PC-3 (cell line): Measurements from ENCODE around the gene KLHL30.

Experiments used
- CTCF ChIP-seq: fragments of 300-600 bp; sonication (generic); conservative IDR thresholded peaks from 2 replicates; pipeline ENCODE4 v1.5.1; 2017; ENCODE audit warnings: antibody characterized with exemption, low read depth, mild to moderate bottlenecking, low read length
- EZH2phosphoT487 ChIP-seq: fragments of 300-600 bp; sonication (generic); IDR thresholded peaks from 2 replicates; pipeline ENCODE4 v1.6.1; 2018; ENCODE audit warnings: mild to moderate bottlenecking, antibody characterized with exemption, low read length, borderline replicate concordance

DNA sequence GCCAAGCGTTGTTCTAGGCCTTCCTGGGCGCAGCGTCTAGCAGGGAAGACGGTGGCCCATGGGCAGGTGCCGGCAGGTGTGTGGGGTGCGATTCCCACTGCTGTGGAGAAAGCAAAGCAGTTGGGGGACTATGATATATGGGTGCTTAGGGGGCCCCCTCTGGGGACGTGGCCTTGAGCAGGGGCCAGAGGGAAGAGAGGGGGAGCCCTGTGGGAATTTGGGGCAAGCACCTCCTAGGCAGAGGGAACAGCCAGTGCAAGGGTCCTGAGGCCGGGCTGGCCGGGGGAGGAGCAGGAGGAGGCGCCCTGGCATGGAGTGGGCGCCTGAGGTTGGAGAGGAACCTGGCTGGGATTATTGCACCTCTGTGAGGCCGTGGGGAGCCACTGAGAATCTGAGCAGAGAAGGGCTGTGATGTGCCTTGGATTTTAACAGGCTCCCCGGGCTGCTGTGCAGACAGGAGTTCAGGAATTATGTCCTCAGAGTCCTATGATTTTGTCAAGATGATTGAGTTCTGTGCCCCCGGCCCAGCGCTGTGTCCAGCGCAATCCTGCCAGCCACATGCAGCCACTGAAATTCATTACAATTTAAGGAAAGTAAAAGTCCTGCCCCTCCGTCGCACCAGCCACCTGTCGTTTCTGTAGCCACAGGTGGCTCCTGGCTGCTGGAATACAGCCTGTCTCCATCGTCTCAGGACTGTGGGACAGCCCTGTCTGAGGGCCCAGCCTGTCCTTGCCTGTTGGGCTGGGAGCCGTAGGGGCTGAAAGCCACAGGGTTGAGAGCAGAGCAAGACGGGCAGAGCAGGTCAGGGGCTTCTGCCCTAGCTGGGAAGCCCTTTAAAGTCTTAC lies 9.1 kb upstream of the KLHL30 start:
- TF ChIP-seq EZH2phosphoT487 (no peak), CTCF (no peak)
